ENCODE results near the gene GNAI3.
A peak's percentile ranks its signal among the peaks of the same experiment; 100 is the strongest.

Gene GNAI3

GRCh38 chr1:109661391-109661790, 113.0 kb downstream of the GNAI3 start:
- H3K4me3 ChIP-seq (ENCODE audit: low read depth, low read length): no peak overlapping the region
- DNase-seq: no peak
- in situ Hi-C loops (cut with HindIII; ENCODE audit: low pct_ligation_motif_present, low sequenced_read_pairs): no loop called here
- no peak for TF ChIP-seq CTCF (IDR thresholded peaks at IDR 0.05; ENCODE audit: low read depth, low read length, missing control alignments)
- H3K27me3 ChIP-seq (replicated peaks): no peaks in the 10 kb centered on the region
- H3K36me3 ChIP-seq (replicated peaks): no peaks in the 10 kb centered on the region
- H3K27ac ChIP-seq: no peak overlapping the region

- in situ Hi-C loops (cut with HindIII; ENCODE audit: low pct_ligation_motif_present, low sequenced_read_pairs): no loop called here
- Histone ChIP-seq H3K27me3 (replicated peaks) (no peaks in the 10 kb centered on the region), H3K36me3 (replicated peaks) (no peaks in the 10 kb centered on the region), H3K27ac (no peak overlapping the region), H3K4me3 (ENCODE audit: low read depth, low read length) (no peak overlapping the region)
- no peak for DNase-seq
- no peak for TF ChIP-seq CTCF (IDR thresholded peaks at IDR 0.05; ENCODE audit: low read depth, low read length, missing control alignments)
Observed at GRCh38 chr1:109664671-109665070, 116.3 kb downstream of the GNAI3 start.

- in situ Hi-C loops (cut with HindIII; ENCODE audit: low pct_ligation_motif_present, low sequenced_read_pairs): no loop called here
- no peaks in the 10 kb centered on the region for H3K36me3 ChIP-seq (replicated peaks)
- TF ChIP-seq CTCF (IDR thresholded peaks at IDR 0.05; ENCODE audit: low read depth, low read length, missing control alignments): no peak
- peak within 1 kb of the TSS; percentile 55 for H3K4me3 ChIP-seq (ENCODE audit: low read depth, low read length)
- H3K27me3 ChIP-seq (replicated peaks): no peaks in the 10 kb centered on the region
- no peak within 1 kb of the TSS for H3K27ac ChIP-seq
- DNase-seq: peak; percentile 81
Observed at GRCh38 chr1:109667452-109668122, 119.2 kb downstream of the GNAI3 start, which contains the start of gene GSTM2. TSS of gene GSTM2 (plus strand) at chr1:109668057. CDS start at chr1:109668116, 59 bp downstream.
